HG03520 (cell line): ENCODE data around the gene PREX1.

Experiments used
- ATAC-seq: cut with Tn5 transposase; IDR thresholded peaks from one replicate; pipeline ENCODE4 v1.9.1; 2021; ENCODE audit warnings: mild to moderate bottlenecking, moderate library complexity; ENCODE audit not compliant: unreplicated experiment

PREX1 gene

GRCh38 chr20:48642105-48642880, 185.5 kb downstream of the PREX1 start:
- no peak for ATAC-seq

GRCh38 chr20:48640871-48641270, 186.9 kb downstream of the PREX1 start:
- ATAC-seq, result no peak

GRCh38 chr20:48639899-48640298, 187.9 kb downstream of the PREX1 start:
- ATAC-seq, result no peak

GRCh38 chr20:48638546-48638945, 189.3 kb downstream of the PREX1 start:
- ATAC-seq, result no peak

GRCh38 chr20:48637461-48637860, 190.3 kb downstream of the PREX1 start:
- ATAC-seq, result no peak

- ATAC-seq, result no peak
Observed at GRCh38 chr20:48636301-48636700, 191.5 kb downstream of the PREX1 start.

GRCh38 chr20:48635791-48636267, 192.0 kb downstream of the PREX1 start:
- no peak for ATAC-seq

GRCh38 chr20:48635361-48635760, 192.4 kb downstream of the PREX1 start:
- no peak for ATAC-seq

- ATAC-seq, result no peak
Observed at GRCh38 chr20:48634641-48635040, 193.2 kb downstream of the PREX1 start.

- no peak for ATAC-seq
Observed at GRCh38 chr20:48633620-48634257, 194.1 kb downstream of the PREX1 start.

GRCh38 chr20:48632825-48633619, 194.8 kb downstream of the PREX1 start:
- no peak for ATAC-seq

- no peak for ATAC-seq
Observed at GRCh38 chr20:48632017-48632824, 195.6 kb downstream of the PREX1 start.

- no peak for ATAC-seq
Observed at GRCh38 chr20:48631114-48632016, 196.4 kb downstream of the PREX1 start.

- no peak for ATAC-seq
Observed at GRCh38 chr20:48630342-48631075, 197.3 kb downstream of the PREX1 start.

GRCh38 chr20:48629960-48630315, 197.9 kb downstream of the PREX1 start:
- ATAC-seq, result no peak

- ATAC-seq, result no peak
Observed at GRCh38 chr20:48629069-48629959, 198.5 kb downstream of the PREX1 start.

GRCh38 chr20:48627737-48628128, 200.1 kb downstream of the PREX1 start:
- ATAC-seq, result no peak
